Measurements from ENCODE around the gene COMMD10. TPM values are rescaled to one million over a fixed set of nuclear protein-coding genes. Genes with fewer than 3 reads are reported as not detected.

COMMD10 gene
- total and polyA plus RNA-seq, 2 experiments from 2014 or later, result 37.7 to 52.2 TPM

GRCh38 chr5:116329503-116329902 is 244.7 kb downstream of the COMMD10 start:
- Histone ChIP-seq H3K27me3 (no peaks in the 10 kb centered on the region), H4K20me1 (ENCODE audit: insufficient read depth, poor library complexity, severe bottlenecking) (no peaks in the 10 kb centered on the region), H3K27ac (no peak overlapping the region), H3K79me2 (no peaks in the 10 kb centered on the region), H3K4me2 (no peak overlapping the region), H3K4me1 (ENCODE audit: insufficient read depth) (no peaks in the 10 kb centered on the region), H2AFZ (no peak overlapping the region), H3K9me3 (ENCODE audit: low read depth) (no peaks in the 10 kb centered on the region), H3K4me3 (no peak overlapping the region), H3K9me2 (replicated peaks; ENCODE audit: insufficient read depth) (no peaks in the 10 kb centered on the region), H3K36me3 (replicated peaks; ENCODE audit: insufficient read depth, low read depth) (no peaks in the 10 kb centered on the region)
- WGBS (ENCODE audit: low lambda C conversion rate, missing lambda C conversion rate), result 98% methylated on average over 5 of the region's 5 CpGs
- TF ChIP-seq CTCF (IDR thresholded peaks at IDR 0.05; ENCODE audit: poor library complexity) (no peak), EZH2phosphoT487 (IDR thresholded peaks at IDR 0.05; ENCODE audit: low read depth, severe bottlenecking, unreplicated experiment) (no peak), EZH2 (IDR thresholded peaks at IDR 0.05; ENCODE audit: borderline replicate concordance) (no peak)
- DNase-seq (ENCODE audit: low spot score), result no peak

DNA sequence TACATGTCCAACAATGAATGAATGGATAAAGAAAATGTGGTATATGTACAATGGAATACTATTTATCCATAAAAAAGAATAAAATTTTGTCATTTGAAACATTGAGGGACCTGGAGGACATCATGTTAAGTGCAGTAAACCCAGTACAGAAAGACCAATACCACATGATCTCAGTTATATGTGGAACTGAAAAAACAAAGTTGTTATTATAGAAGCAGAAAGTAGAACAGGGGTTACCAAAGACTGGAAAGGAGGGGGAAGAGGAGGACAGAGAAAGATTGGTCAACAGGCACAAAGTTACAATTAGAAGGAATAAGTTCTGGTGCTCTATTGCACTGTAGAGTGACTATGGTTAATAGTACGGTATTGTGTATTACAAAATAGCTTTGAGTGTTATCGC is 256.0 kb downstream of the COMMD10 start:
- no peaks in the 10 kb centered on the region for H3K9me2 ChIP-seq (replicated peaks; ENCODE audit: insufficient read depth)
- H3K4me2 ChIP-seq, result no peak overlapping the region
- no peak overlapping the region for H3K4me3 ChIP-seq
- no peaks in the 10 kb centered on the region for H3K9me3 ChIP-seq (ENCODE audit: low read depth)
- DNase-seq (ENCODE audit: low spot score), result no peak
- no peak overlapping the region for H3K27ac ChIP-seq
- no peak overlapping the region for H2AFZ ChIP-seq
- H3K27me3 ChIP-seq, result no peaks in the 10 kb centered on the region
- WGBS (ENCODE audit: low lambda C conversion rate, missing lambda C conversion rate), result 100% methylated on average over 2 of the region's 2 CpGs
- no peaks in the 10 kb centered on the region for H3K79me2 ChIP-seq
- H4K20me1 ChIP-seq (ENCODE audit: insufficient read depth, poor library complexity, severe bottlenecking), result no peaks in the 10 kb centered on the region
- no peaks in the 10 kb centered on the region for H3K4me1 ChIP-seq (ENCODE audit: insufficient read depth)
- TF ChIP-seq EZH2phosphoT487 (IDR thresholded peaks at IDR 0.05; ENCODE audit: low read depth, severe bottlenecking, unreplicated experiment) (no peak), EZH2 (IDR thresholded peaks at IDR 0.05; ENCODE audit: borderline replicate concordance) (no peak), CTCF (IDR thresholded peaks at IDR 0.05; ENCODE audit: poor library complexity) (no peak)
- H3K36me3 ChIP-seq (replicated peaks; ENCODE audit: insufficient read depth, low read depth), result no peaks in the 10 kb centered on the region

Small RNA genes within 50 kb of the gene (small RNA-seq; reads per million reads assigned to genes)
- gene HMGN2P27, result not detected
- gene RNU6-644P, result not detected

Other genes starting within 250 kb of the COMMD10 start
- gene ATG12, start 243.5 kb upstream of the COMMD10 start, total RNA-seq, result 48.3 and 85.7 TPM in 2 replicates
- gene ATG12, start 243.5 kb upstream of the COMMD10 start, polyA plus RNA-seq, result 65.3 and 66.0 TPM in 2 replicates
- gene AP3S1, start 243.1 kb upstream of the COMMD10 start, total RNA-seq, result 122 and 362 TPM in 2 replicates
- 130 and 148 TPM in 2 replicates for gene AP3S1, start 243.1 kb upstream of the COMMD10 start, polyA plus RNA-seq
- 0.36 and 0.43 TPM in 2 replicates for gene LVRN, start 122.5 kb upstream of the COMMD10 start, total RNA-seq
- gene LVRN, start 122.5 kb upstream of the COMMD10 start, polyA plus RNA-seq, result not detected in 2 replicates
- 0.07 TPM in 1 of 2 replicates, not detected in the other for gene ARL14EPL, start 52.6 kb upstream of the COMMD10 start, total RNA-seq
- not detected in 2 replicates for gene ARL14EPL, start 52.6 kb upstream of the COMMD10 start, polyA plus RNA-seq

Measured in hepatocyte (in vitro differentiated cells).